ENCODE data around the gene PEAK1.

The PEAK1 gene

DNA sequence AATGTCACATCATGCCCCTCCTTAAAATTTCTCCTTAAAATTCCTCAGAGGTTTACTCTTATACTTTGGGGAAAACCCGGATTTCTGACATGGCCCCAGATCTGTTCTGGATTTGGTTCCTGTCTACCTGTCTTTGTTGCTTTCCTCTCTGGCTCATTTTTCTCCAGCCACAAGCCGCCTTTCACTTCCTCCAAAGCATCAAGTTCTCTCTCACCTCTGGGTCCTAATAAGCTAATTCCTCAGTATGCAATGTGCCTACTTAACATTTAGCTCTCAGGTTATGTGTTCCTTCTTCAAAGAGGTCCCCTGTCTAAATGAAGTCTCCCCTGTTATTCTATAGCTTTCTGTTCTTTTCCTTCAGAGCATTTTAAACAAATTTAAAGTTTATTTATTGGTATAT, 16.9 kb upstream of the PEAK1 start:
- Histone ChIP-seq H3K79me2 (ENCODE audit: insufficient read depth, low read length) (peaks cover 64% of the 10 kb centered on the region), H3K9me2 (replicated peaks; ENCODE audit: insufficient read depth, low read length) (no peaks in the 10 kb centered on the region), H3K4me2 (ENCODE audit: low read depth, low read length, poor library complexity, severe bottlenecking) (no peak overlapping the region), H3K36me3 (ENCODE audit: low read length) (no peaks in the 10 kb centered on the region), H4K20me1 (ENCODE audit: low read depth, low read length) (peaks cover 21% of the 10 kb centered on the region), H3K4me3 (ENCODE audit: insufficient read depth, low read length, poor library complexity, severe bottlenecking) (no peak overlapping the region), H3F3A (ENCODE audit: insufficient read depth) (no peaks in the 10 kb centered on the region), H3K27me3 (ENCODE audit: low read length) (no peaks in the 10 kb centered on the region), H3K9me3 (ENCODE audit: insufficient read depth, low read length) (no peaks in the 10 kb centered on the region), H3K27ac (ENCODE audit: low read depth, low read length) (no peak overlapping the region), H3K9ac (ENCODE audit: low read length) (no peak overlapping the region), H2AFZ (ENCODE audit: low read depth, low read length, severe bottlenecking) (no peak overlapping the region)
- TF ChIP-seq, protein P1, sequence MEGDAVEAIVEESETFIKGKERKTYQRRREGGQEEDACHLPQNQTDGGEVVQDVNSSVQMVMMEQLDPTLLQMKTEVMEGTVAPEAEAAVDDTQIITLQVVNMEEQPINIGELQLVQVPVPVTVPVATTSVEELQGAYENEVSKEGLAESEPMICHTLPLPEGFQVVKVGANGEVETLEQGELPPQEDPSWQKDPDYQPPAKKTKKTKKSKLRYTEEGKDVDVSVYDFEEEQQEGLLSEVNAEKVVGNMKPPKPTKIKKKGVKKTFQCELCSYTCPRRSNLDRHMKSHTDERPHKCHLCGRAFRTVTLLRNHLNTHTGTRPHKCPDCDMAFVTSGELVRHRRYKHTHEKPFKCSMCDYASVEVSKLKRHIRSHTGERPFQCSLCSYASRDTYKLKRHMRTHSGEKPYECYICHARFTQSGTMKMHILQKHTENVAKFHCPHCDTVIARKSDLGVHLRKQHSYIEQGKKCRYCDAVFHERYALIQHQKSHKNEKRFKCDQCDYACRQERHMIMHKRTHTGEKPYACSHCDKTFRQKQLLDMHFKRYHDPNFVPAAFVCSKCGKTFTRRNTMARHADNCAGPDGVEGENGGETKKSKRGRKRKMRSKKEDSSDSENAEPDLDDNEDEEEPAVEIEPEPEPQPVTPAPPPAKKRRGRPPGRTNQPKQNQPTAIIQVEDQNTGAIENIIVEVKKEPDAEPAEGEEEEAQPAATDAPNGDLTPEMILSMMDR (IDR thresholded peaks at IDR 0.05; ENCODE audit: insufficient read depth, low read length, poor library complexity, severe bottlenecking), result no peak
- TF ChIP-seq EZH2phosphoT487 (conservative IDR thresholded peaks at IDR 0.05; ENCODE audit: low read length), result no peak

- no peak overlapping the region for H2AFZ ChIP-seq (ENCODE audit: low read depth, low read length, severe bottlenecking)
- no peak overlapping the region for H3K9ac ChIP-seq (ENCODE audit: low read length)
- H3K27me3 ChIP-seq (ENCODE audit: low read length), result no peaks in the 10 kb centered on the region
- H4K20me1 ChIP-seq (ENCODE audit: low read depth, low read length), result peaks cover 35% of the 10 kb centered on the region
- no peaks in the 10 kb centered on the region for H3K9me3 ChIP-seq (ENCODE audit: insufficient read depth, low read length)
- no peaks in the 10 kb centered on the region for H3K36me3 ChIP-seq (ENCODE audit: low read length)
- no peak overlapping the region for H3K4me3 ChIP-seq (ENCODE audit: insufficient read depth, low read length, poor library complexity, severe bottlenecking)
- no peak overlapping the region for H3K4me2 ChIP-seq (ENCODE audit: low read depth, low read length, poor library complexity, severe bottlenecking)
- no peaks in the 10 kb centered on the region for H3K9me2 ChIP-seq (replicated peaks; ENCODE audit: insufficient read depth, low read length)
- TF ChIP-seq, protein P1 (IDR thresholded peaks at IDR 0.05; ENCODE audit: insufficient read depth, low read length, poor library complexity, severe bottlenecking), result no peak
- TF ChIP-seq EZH2phosphoT487 (conservative IDR thresholded peaks at IDR 0.05; ENCODE audit: low read length), result no peak
- peaks cover 72% of the 10 kb centered on the region for H3K79me2 ChIP-seq (ENCODE audit: insufficient read depth, low read length)
- H3F3A ChIP-seq (ENCODE audit: insufficient read depth), result no peaks in the 10 kb centered on the region
- H3K27ac ChIP-seq (ENCODE audit: low read depth, low read length), result no peak overlapping the region
Observed at GRCh38 chr15:77430652-77431051, 10.7 kb upstream of the PEAK1 start.

DNA sequence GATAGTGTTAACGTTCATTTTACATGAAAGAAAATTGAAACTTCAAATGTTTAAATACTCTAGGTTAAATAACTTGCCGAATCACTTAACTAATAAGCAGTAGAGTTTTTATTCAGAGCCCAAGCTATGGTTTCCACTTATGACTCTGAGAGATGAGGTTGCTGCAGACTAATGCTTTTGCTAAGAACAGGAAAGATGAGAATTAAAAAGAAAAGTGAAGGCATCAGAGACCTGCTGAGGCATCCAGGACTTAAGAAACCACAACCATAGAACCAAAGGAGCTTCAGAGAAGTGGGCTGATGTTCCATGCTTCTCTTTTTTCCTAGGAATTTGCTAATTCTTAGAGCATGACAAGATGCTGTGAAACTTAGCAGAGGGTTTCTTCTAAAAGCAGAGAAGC, 10.3 kb upstream of the PEAK1 start:
- Histone ChIP-seq H3K27me3 (ENCODE audit: low read length) (no peaks in the 10 kb centered on the region), H3K79me2 (ENCODE audit: insufficient read depth, low read length) (peaks cover 76% of the 10 kb centered on the region), H3K36me3 (ENCODE audit: low read length) (no peaks in the 10 kb centered on the region), H3K4me2 (ENCODE audit: low read depth, low read length, poor library complexity, severe bottlenecking) (no peak overlapping the region), H2AFZ (ENCODE audit: low read depth, low read length, severe bottlenecking) (no peak overlapping the region), H4K20me1 (ENCODE audit: low read depth, low read length) (peaks cover 39% of the 10 kb centered on the region), H3K4me3 (ENCODE audit: insufficient read depth, low read length, poor library complexity, severe bottlenecking) (no peak overlapping the region), H3K9ac (ENCODE audit: low read length) (no peak overlapping the region), H3K27ac (ENCODE audit: low read depth, low read length) (no peak overlapping the region), H3K9me2 (replicated peaks; ENCODE audit: insufficient read depth, low read length) (no peaks in the 10 kb centered on the region), H3F3A (ENCODE audit: insufficient read depth) (no peaks in the 10 kb centered on the region), H3K9me3 (ENCODE audit: insufficient read depth, low read length) (no peaks in the 10 kb centered on the region)
- TF ChIP-seq EZH2phosphoT487 (conservative IDR thresholded peaks at IDR 0.05; ENCODE audit: low read length), result no peak
- TF ChIP-seq, protein P1 (IDR thresholded peaks at IDR 0.05; ENCODE audit: insufficient read depth, low read length, poor library complexity, severe bottlenecking), result no peak

All from SU-DHL-6 (cell line).